ENCODE data around the gene PHKG2. TPM values are rescaled to one million over a fixed set of nuclear protein-coding genes. Genes with fewer than 3 reads are reported as not detected.
A peak's percentile ranks its signal among the peaks of the same experiment; 100 is the strongest.

Gene PHKG2
- total RNA-seq, 4 donors from 2014 or later, result 22.4 to 25.8 (median 23.5) TPM

- Histone ChIP-seq H3K36me3 (peaks cover 36 to 60% (median 52%) of the 10 kb centered on the region in 4 donors), H3K27me3 (no peaks in the 10 kb centered on the region), H3K4me3 (peak within 1 kb of the TSS; percentile 78 to 90 (median 84)), H3K4me1 (peaks cover 31 to 39% (median 33%) of the 10 kb centered on the region in 4 donors), H3K27ac (replicated peaks in 1 of 4) (peak within 1 kb of the TSS; percentile 88 to 96 (median 94)), H3K9me3 (no peaks in the 10 kb centered on the region)
- TF ChIP-seq POLR2A (IDR thresholded peaks at IDR 0.05; ENCODE audit: low read depth) (peak; percentile 90), CTCF (IDR thresholded peaks at IDR 0.05) (no peak), POLR2AphosphoS5 (IDR thresholded peaks at IDR 0.05) (peak; percentile 95 to 98)
- under 1% methylated on average over 40 of the region's 60 CpGs for WGBS
- intact Hi-C loops (cut with DNase I), result no loop called here
- peak; percentile 99 for DNase-seq (ENCODE audit: extremely low spot score)
Observed at GRCh38 chr16:30761928-30762902, 14.0 kb downstream of the PHKG2 start, which contains the start of the genes CFAP119 and RNF40. TSS of gene CFAP119 (minus strand) at chr16:30762062. CDS start at chr16:30761748, 314 bp downstream. TSS of gene RNF40 (plus strand) at chr16:30762322. CDS start at chr16:30762546, 224 bp downstream.

- Histone ChIP-seq H3K36me3 (peaks cover 44 to 60% (median 56%) of the 10 kb centered on the region in 4 donors), H3K27ac (replicated peaks in 1 of 4) (peak overlapping the region; percentile 88 to 96 (median 94)), H3K27me3 (no peaks in the 10 kb centered on the region), H3K4me1 (peaks cover 31 to 39% (median 33%) of the 10 kb centered on the region in 4 donors), H3K4me3 (peak overlapping the region; percentile 78 to 90 (median 84)), H3K9me3 (no peaks in the 10 kb centered on the region)
- 67% methylated on average over 15 of the region's 15 CpGs for WGBS
- intact Hi-C loops (cut with DNase I), result no loop called here
- DNase-seq (ENCODE audit: extremely low spot score), result no peak
- TF ChIP-seq EP300 (IDR thresholded peaks at IDR 0.05), result no peak
- TF ChIP-seq POLR2A (IDR thresholded peaks at IDR 0.05; ENCODE audit: low read depth), result no peak
- TF ChIP-seq CTCF (IDR thresholded peaks at IDR 0.05), result no peak
- TF ChIP-seq POLR2AphosphoS5 (IDR thresholded peaks at IDR 0.05), result no peak
Observed at GRCh38 chr16:30762991-30763725, 14.9 kb downstream of the PHKG2 start.

- intact Hi-C loops (cut with DNase I), result no loop called here
- TF ChIP-seq POLR2AphosphoS5 (IDR thresholded peaks at IDR 0.05) (no peak), POLR2A (IDR thresholded peaks at IDR 0.05; ENCODE audit: low read depth) (no peak), CTCF (IDR thresholded peaks at IDR 0.05) (no peak), EP300 (IDR thresholded peaks at IDR 0.05) (no peak)
- peaks cover 54 to 62% (median 60%) of the 10 kb centered on the region in 4 donors for H3K36me3 ChIP-seq
Observed at GRCh38 chr16:30764086-30764485, 15.9 kb downstream of the PHKG2 start.

GRCh38 chr16:30764816-30765465 lies 16.7 kb downstream of the PHKG2 start:
- H3K36me3 ChIP-seq, result peaks cover 62 to 71% (median 69%) of the 10 kb centered on the region in 4 donors
- TF ChIP-seq CTCF (IDR thresholded peaks at IDR 0.05) (no peak), POLR2A (IDR thresholded peaks at IDR 0.05; ENCODE audit: low read depth) (no peak), POLR2AphosphoS5 (IDR thresholded peaks at IDR 0.05) (no peak), EP300 (IDR thresholded peaks at IDR 0.05) (no peak)
- intact Hi-C loops (cut with DNase I), result no loop called here
- H3K9me3 ChIP-seq, result no peaks in the 10 kb centered on the region
- no peak for DNase-seq (ENCODE audit: extremely low spot score)
- no peak overlapping the region for H3K4me3 ChIP-seq
- no peaks in the 10 kb centered on the region for H3K27me3 ChIP-seq
- peaks cover 31 to 39% (median 33%) of the 10 kb centered on the region in 4 donors for H3K4me1 ChIP-seq
- H3K27ac ChIP-seq (replicated peaks in 1 of 4), result no peak overlapping the region
- 94% methylated on average over 12 of the region's 12 CpGs for WGBS

More at GRCh38 chr16:30764086-30764485, 15.9 kb downstream of the PHKG2 start:
- no peaks in the 10 kb centered on the region for H3K9me3 ChIP-seq
- no peaks in the 10 kb centered on the region for H3K27me3 ChIP-seq
- WGBS, result 100% methylated on average over 2 of the region's 11 CpGs
- H3K4me3 ChIP-seq, result no peak overlapping the region
- peaks cover 31 to 39% (median 33%) of the 10 kb centered on the region in 4 donors for H3K4me1 ChIP-seq
- DNase-seq (ENCODE audit: extremely low spot score), result no peak
- H3K27ac ChIP-seq (replicated peaks in 1 of 4), result no peak overlapping the region

Data from esophagus muscularis mucosa (tissue), 4 donors.